Activated T-cell treated with anti-CD3 and anti-CD28 coated beads for 1 hour (primary cell): ENCODE results near the gene HS6ST3.

Experiments
- DNase-seq: peaks from one replicate; pipeline ENCODE4 v3.0.0-alpha.2; 2020; ENCODE audit warnings: low read depth

HS6ST3 gene

GRCh38 chr13:96199315-96199714 is 109.4 kb downstream of the HS6ST3 start:
- no peak for DNase-seq

GRCh38 chr13:96200810-96201209 is 110.9 kb downstream of the HS6ST3 start:
- no peak for DNase-seq

- no peak for DNase-seq
Measured at GRCh38 chr13:96202315-96202714, 112.4 kb downstream of the HS6ST3 start.

GRCh38 chr13:96203471-96203870 is 113.6 kb downstream of the HS6ST3 start:
- no peak for DNase-seq

- no peak for DNase-seq
Measured at GRCh38 chr13:96214824-96215445, 125.0 kb downstream of the HS6ST3 start.

GRCh38 chr13:96216543-96216942 is 126.6 kb downstream of the HS6ST3 start:
- DNase-seq = no peak

GRCh38 chr13:96218475-96218874 is 128.6 kb downstream of the HS6ST3 start:
- no peak for DNase-seq

- no peak for DNase-seq
Measured at GRCh38 chr13:96221471-96221870, 131.6 kb downstream of the HS6ST3 start.

- DNase-seq = no peak
Measured at GRCh38 chr13:96223231-96223630, 133.3 kb downstream of the HS6ST3 start.

- no peak for DNase-seq
Measured at GRCh38 chr13:96229356-96229755, 139.4 kb downstream of the HS6ST3 start.

GRCh38 chr13:96238241-96238640 is 148.3 kb downstream of the HS6ST3 start:
- DNase-seq = no peak

- no peak for DNase-seq
Measured at GRCh38 chr13:96238861-96239260, 149.0 kb downstream of the HS6ST3 start.

GRCh38 chr13:96243376-96243775 is 153.5 kb downstream of the HS6ST3 start:
- no peak for DNase-seq

- DNase-seq = no peak
Measured at GRCh38 chr13:96248103-96248502, 158.2 kb downstream of the HS6ST3 start.

GRCh38 chr13:96248996-96249395 is 159.1 kb downstream of the HS6ST3 start:
- DNase-seq = no peak

- no peak for DNase-seq
Measured at GRCh38 chr13:96252903-96253302, 163.0 kb downstream of the HS6ST3 start.

GRCh38 chr13:96273196-96273595 is 183.3 kb downstream of the HS6ST3 start:
- no peak for DNase-seq

- DNase-seq = no peak
Measured at GRCh38 chr13:96274046-96274445, 184.1 kb downstream of the HS6ST3 start.

- DNase-seq = no peak
Measured at GRCh38 chr13:96279904-96280303, 190.0 kb downstream of the HS6ST3 start.

GRCh38 chr13:96284971-96285370 is 195.1 kb downstream of the HS6ST3 start:
- no peak for DNase-seq

- DNase-seq = no peak
Measured at GRCh38 chr13:96285729-96286128, 195.8 kb downstream of the HS6ST3 start.

GRCh38 chr13:96294930-96295881 is 205.3 kb downstream of the HS6ST3 start:
- no peak for DNase-seq

- no peak for DNase-seq
Measured at GRCh38 chr13:96297360-96297759, 207.5 kb downstream of the HS6ST3 start.
